HG03060 (cell line): ENCODE data around the gene UNC13B.

Experiments used
- ATAC-seq: cut with Tn5 transposase; IDR thresholded peaks from one replicate; pipeline ENCODE4 v1.9.1; 2021; ENCODE audit warnings: low read depth, moderate number of reproducible peaks; ENCODE audit not compliant: unreplicated experiment

The UNC13B gene

DNA sequence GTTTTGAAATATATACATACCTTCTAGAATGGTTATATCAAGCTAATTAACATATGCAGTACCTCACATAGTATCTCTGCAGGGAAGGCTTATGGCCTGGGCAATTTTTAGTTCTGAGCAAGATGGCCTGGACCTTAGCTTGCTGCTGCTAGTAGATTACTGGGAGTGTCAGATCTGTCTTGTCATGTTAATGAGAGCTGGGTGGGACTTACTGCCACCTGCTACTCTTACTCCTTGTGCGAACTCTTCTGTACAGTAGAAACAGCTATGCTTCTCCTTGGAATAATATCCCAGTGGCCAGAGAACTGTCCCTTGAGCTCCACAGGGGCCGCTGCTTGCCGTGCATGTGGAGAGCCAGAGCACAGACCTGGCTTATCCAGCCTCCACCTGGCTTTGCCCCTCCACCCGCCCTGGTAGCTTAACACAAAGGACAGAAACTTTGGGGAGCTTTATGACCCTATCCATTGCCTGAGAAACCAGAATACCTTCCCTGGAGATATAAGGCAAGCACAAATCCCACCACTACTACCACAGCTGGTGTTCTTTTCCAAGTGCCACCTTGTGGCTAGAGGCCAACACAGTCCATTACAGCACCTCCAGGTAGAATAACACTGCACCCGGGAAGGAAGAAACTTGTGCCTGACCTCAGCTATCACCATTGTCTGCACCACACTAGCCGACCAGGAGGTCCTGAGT, 253.7 kb downstream of the UNC13B start:
- ATAC-seq, result no peak

DNA sequence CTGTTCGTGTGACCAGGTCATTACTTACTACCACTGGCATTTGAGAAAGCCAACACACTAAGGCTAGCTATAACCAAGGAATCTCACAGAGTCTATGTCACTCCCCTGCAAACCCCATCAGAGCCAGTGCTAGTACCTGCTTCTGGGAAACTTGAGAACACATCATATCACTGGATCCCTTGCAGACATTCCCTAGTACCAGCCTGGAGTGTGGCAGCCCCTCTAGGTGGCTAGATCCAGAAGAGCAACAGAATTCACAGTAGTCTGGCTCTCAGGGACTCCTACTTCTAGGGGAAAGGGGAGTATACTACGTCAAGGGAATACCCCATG, 254.3 kb downstream of the UNC13B start:
- ATAC-seq, result no peak

DNA sequence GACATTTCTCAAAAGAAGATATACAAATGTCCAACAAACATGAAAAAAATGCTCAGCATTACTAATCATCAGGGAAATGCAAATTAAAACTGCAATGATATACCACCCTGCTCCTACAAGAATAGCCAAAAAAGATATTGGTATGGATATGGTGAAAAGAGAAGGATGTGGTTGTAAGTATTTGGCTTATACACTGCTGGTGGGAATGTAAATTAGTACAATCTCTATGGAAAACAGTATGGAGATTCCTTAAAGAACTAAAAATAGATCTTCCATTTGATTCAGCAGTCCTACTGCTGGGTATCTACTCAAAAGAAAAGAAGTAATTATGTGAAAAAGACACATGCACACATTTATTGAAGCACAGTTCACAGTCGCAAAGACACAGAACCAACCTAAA, 260.5 kb downstream of the UNC13B start:
- no peak for ATAC-seq

DNA sequence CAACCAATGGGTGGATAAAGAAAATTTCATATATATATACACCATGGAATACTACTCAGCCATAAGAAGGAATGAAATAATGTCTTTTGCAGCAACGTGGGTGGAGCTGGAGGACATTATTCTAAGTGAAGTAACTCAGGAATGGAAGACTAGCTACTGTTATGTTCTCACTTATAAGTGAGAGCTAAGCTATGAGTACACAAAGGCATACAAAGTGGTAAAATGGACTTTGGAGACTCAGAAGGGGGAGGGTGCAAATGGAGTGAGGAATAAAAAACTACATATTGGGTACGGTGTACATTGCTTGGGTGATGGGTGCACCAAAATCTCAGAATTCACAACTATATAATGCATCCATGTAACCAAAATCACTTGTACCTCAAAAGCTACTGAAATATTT, 260.9 kb downstream of the UNC13B start:
- ATAC-seq, result no peak

DNA sequence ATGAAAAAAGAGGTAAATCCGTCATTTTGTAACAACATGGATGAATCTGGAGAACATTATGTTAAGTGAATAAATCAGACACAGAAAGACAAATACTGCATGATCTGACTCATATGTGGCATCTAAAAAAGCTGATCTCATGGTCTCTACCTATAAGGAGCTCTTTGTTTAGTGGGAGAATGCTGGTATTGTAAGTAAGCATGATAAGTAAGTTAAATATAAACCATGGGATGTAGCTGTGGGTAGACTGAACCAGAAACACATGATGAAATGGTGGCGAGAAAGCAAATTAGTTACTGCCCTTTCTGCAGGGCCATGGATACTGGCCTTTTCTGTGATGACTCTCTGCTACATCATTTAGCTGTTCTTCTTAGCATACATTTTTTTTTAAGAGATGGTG, 261.7 kb downstream of the UNC13B start:
- ATAC-seq, result no peak

DNA sequence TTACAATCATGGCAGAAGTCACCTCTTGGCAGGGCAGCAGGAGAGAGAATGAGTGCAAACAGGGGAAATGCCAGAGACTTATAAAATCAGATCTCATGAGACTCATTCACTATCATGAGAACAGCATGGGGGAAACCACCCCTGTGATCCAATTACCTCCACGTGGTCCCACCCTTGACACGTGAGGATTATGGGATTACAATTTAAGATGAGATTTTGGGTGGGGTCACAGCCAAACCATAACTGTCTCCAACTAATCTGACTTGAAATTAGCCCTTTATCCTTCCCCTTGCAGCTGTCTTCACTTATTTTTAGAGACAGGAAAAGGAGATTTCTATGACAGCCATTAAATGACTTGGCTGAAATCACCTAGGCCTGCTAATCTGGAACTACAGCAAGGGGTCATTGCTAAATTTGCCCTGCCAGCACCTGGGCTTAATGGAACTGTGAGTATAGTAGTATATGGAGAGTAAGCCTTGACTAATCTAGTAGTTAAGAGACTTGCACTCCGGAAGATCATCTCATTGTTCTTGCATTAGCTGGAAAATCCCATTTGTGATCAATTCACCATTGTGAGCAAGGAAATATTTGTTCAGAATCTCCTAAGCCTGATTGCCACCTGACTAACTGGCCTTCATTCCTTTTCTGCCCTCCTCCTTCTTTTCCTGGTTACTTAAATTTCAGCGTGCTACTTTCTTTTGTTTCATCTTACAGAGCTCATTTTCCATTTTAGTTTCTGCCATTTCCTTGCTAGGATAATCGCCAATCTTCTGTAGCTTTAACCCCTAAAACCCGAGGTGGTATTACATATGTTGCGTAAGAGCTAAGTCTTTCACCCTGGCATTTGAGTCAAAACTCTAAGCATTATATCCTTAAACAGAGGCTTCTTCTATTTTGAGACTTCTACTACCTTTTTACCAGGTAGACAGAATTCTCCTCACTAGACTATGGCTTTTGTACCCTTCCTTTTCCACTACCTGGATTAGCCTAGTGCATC, 262.8 kb downstream of the UNC13B start:
- no peak for ATAC-seq

DNA sequence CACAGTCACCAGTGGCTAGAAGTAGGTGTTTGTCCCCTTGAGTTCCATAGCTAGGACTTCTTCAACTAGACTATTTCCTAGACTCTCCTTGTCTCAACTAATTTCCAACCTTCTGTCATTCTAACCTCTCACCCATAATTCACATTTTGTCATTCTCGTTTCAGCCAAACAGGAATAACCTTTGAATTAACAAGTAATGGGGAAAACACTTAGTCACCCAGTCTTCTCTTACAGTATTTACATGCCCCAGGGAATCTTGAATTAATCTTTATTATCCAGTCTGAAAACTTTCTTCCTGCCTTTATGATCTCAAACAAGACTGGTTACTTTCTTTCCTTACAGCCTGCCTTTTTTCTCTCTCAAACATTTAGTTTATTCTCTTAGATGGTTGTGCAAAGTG, 264.8 kb downstream of the UNC13B start:
- no peak for ATAC-seq

DNA sequence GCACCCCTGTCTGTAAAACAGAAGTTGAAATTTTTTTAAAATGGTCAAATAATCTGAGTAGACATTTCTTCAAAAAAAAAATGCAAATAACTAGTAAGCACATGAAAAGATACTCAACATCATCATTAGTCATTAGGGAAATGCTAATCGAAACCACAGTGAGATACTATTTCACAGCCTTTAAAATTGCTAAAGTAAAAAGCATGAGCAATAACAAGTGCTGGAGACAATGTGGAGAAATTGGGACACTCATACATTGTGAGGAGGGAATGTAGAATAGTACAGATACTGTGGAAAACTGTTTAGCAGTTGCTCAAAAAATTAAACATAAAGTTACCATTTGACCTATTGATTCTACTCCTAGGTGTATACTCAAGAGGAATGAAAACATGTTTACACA, 269.7 kb downstream of the UNC13B start:
- no peak for ATAC-seq

DNA sequence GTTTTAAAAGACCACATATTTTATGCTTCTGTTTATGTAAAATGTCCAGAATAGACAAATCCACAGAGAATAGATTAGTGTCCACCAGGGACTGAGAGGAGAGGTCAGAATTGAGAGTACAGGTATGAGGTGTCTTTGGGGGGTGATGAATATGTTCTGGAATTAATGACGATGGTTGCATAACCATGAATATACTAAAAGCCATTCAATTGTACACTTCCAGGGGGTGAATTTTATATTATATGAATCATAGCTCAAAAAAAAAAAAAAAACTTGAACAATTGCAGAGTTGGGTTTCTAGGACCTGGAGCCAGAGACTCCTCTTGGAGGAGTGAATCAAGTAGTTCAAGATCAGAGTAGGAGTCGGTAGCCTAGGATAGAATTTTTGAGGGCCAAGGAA, 270.3 kb downstream of the UNC13B start:
- ATAC-seq, result no peak

DNA sequence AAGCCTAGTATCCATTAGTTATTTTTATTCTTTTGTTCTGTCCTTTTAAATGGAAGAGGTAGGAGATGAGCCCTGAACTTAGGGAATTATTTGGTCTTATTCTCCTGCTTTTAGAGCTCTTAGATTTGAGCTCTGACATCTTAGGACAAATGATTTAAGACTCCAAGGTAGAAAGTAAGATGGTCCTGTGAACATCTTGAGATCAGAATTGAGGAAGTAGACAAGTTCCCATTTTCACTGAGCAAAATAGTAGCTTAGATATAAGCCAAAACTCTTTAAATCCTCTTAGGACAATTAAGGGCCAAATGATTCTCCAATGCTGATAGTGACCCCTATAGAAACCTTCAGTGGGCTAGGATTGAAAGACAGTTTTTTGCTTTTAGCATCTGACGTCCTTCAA, 275.1 kb downstream of the UNC13B start:
- no peak for ATAC-seq

DNA sequence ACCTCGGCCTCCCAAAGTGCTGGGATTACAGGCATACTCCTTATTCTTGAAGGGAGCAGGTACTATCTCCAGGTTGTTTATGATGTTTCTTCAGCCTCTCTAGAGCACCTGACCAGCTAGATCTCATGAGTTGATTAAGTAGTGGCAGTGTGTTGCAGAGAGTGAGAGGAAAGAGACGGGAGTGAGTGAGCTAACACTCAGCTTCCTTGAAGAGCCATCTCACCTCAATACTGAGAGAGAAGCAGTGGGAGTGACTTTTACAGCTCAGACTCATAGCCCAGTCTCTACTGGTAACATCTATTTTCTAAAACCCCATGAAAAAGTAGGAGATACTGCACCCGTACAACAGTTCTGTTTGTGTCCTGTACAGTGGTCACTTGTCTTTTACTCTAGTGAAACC, 284.2 kb downstream of the UNC13B start:
- ATAC-seq, result no peak

DNA sequence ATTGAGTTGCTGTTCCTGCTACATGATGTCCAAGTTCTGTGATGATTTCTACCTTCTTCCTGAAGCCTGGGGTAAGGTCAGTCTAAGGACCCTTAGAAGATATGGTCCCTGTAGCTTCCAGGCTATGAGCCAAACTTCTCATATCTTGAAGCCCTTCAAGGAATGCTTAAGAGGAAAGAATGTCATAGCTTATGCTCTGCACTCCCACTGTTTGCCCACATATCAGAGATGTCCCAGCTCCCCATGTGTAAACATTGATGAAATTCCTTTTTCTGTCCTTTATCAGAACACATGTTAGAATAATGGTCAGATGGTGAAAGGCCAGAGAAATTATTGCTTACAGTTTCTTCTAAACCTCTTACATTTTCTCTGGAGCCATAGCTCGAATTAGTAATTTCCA, 286.7 kb downstream of the UNC13B start:
- ATAC-seq, result no peak

DNA sequence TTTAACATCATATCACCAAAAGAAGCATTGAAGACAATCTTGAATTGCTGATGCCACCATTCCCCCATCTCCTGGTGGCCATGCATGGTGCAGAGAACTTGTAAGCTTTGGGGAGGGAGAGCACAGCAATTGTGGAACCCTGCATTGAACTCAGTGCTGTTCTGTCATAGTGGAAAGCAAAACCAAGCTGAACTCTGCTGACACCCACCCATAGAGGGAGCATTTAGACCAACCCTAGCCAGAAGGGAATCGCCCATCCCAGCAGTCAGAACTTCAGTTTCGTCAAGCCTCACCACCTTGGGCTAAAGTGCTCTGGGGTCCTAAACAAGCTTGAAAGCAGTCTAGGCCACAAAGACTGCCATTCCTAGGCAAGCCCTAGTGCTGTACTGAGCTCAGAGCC, 290.7 kb downstream of the UNC13B start:
- no peak for ATAC-seq

DNA sequence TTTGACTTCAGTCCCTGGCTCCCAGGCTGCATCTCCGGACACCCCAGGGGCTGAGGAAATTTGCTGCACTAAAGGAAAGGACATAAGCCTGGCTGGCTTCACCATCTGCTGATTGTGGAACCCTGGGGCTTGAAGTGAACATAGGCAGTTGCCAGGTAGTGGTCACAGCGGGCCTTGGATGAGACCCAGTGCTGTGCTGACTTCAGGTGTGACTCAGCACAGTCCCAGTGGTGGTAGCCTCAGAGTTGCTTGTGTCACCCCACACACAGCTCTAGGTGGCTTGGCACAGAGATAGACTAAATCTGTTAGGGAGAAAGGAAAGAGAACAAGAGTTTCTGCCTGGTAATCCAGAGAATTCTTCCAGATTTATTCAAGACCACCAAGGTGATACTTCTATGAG, 292.0 kb downstream of the UNC13B start:
- no peak for ATAC-seq
